ENCODE results near the gene ADAMTS12.

DNA sequence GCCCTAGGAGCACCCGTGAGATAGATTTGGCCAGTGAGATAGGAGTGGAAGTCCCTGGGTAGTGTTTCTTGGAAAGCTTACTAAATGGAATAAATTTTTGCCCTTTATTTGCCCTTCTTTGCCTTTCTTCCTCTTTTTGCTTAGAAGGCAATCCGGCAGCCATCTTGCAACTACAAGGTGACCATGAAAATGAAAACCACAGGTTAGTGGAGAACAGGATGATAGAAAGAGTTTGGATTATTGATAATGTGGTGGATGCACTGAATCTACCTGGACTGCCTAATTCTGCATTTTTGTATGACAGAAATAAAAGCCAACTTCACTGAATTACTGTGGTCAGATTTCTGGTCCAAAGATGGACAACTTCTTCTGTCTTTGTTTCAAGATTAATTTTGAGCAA, 417.8 kb downstream of the ADAMTS12 start:
- TF ChIP-seq, protein P1, sequence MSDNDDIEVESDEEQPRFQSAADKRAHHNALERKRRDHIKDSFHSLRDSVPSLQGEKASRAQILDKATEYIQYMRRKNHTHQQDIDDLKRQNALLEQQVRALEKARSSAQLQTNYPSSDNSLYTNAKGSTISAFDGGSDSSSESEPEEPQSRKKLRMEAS (IDR thresholded peaks at IDR 0.05; ENCODE audit: low read depth): no peak
- TF ChIP-seq POLR2AphosphoS5 (IDR thresholded peaks at IDR 0.05; ENCODE audit: low read depth, low read length): no peak
- TF ChIP-seq FOXJ3 (CRISPR knock-in tag; IDR thresholded peaks at IDR 0.05): no peak
- no peak for TF ChIP-seq EP300 (IDR thresholded peaks at IDR 0.05; ENCODE audit: borderline replicate concordance in 1 of 2, low read depth in 1 of 2, low read length in 1 of 2)
- TF ChIP-seq ZBTB33 (IDR thresholded peaks at IDR 0.05; ENCODE audit: borderline replicate concordance, low read depth): no peak
- no peak for TF ChIP-seq CTCF (IDR thresholded peaks at IDR 0.05)
- TF ChIP-seq GATA2 (CRISPR knock-in tag; IDR thresholded peaks at IDR 0.05): no peak
- TF ChIP-seq FOSL2 (IDR thresholded peaks at IDR 0.05; ENCODE audit: borderline replicate concordance, low read depth): no peak
- no peak for TF ChIP-seq RFX5 (IDR thresholded peaks at IDR 0.05; ENCODE audit: low read length)
- no peak for TF ChIP-seq REST (IDR thresholded peaks at IDR 0.05; ENCODE audit: low read depth, low read length)
- TF ChIP-seq TEAD4 (IDR thresholded peaks at IDR 0.05; ENCODE audit: borderline replicate concordance, insufficient read depth): no peak
- TF ChIP-seq TAF1 (IDR thresholded peaks at IDR 0.05; ENCODE audit: borderline replicate concordance, low read depth, low read length): no peak
- TF ChIP-seq EZH2phosphoT487 (IDR thresholded peaks at IDR 0.05; ENCODE audit: borderline replicate concordance, low read depth): no peak

All from SK-N-SH (cell line).